ENCODE measurements around the gene DECR2. TPM values are rescaled to one million over a fixed set of nuclear protein-coding genes. Genes with fewer than 3 reads are reported as not detected.

The DECR2 gene
- total and polyA plus RNA-seq, 2 of the 13 experiments (the other 11 are each of a cell fraction or from before 2014, with no cell fraction given) = 36.3 to 44.6 TPM

DNA sequence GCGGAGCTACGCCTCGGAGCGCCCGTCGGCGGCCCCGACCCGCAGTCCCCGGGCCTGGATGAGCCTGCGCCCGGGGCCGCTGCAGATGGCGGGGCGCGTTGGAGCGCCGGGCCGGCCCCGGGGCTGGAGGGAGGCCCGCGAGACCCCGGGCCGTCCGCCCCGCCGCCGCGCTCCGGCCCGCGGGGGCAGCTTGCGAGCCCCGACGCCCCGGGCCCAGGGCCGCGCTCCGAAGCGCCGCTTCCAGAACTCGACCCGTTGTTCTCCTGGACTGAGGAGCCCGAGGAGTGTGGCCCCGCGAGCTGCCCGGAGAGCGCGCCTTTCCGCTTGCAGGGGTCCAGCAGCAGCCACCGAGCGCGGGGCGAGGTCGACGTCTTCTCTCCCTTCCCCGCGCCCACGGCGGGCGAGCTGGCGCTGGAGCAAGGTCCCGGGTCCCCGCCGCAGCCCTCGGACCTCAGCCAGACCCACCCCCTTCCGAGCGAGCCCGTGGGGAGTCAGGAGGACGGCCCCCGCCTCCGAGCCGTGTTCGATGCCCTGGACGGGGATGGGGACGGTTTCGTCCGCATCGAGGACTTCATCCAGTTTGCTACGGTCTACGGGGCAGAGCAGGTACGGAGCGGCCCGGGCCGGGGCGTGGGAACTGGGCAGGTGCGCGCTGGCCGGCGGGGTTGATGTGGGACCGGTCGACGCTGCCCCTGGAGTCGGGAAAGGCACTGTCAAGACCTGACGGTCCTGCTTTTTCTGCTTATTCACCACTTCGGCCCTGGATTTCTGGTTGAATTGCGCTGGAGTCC, 24.6 kb downstream of the DECR2 start (continued):
- TF ChIP-seq SMAD1 (CRISPR knock-in tag; IDR thresholded peaks at IDR 0.05; ENCODE audit: borderline replicate concordance, low read depth) (0 out of 2 replicates have a peak, but pooled peaks have one; percentile 34), U2AF1 (optimal IDR thresholded peaks at IDR 0.05; ENCODE audit: low read depth, low read length) (no peak), ZNF225 (CRISPR knock-in tag; IDR thresholded peaks at IDR 0.05) (0 out of 2 replicates have a peak, but pooled peaks have one; percentile 32), GATA4 (IDR thresholded peaks at IDR 0.05; ENCODE audit: borderline replicate concordance, low read depth) (no peak), TCF7 (IDR thresholded peaks at IDR 0.05; ENCODE audit: low read depth) (no peak), PHF8 (CRISPR knock-in tag; IDR thresholded peaks at IDR 0.05) (peak; percentile 64), ZNF484 (CRISPR knock-in tag; IDR thresholded peaks at IDR 0.05; ENCODE audit: borderline replicate concordance, low read depth) (no peak), SUZ12 (IDR thresholded peaks at IDR 0.05; ENCODE audit: low read depth, low read length) (no peak), ZNF768 (CRISPR knock-in tag; IDR thresholded peaks at IDR 0.05) (0 out of 2 replicates have a peak, but pooled peaks have one; percentile 33), ZNF674 (CRISPR knock-in tag; IDR thresholded peaks at IDR 0.05; ENCODE audit: low read depth) (no peak), ZNF614 (CRISPR knock-in tag; IDR thresholded peaks at IDR 0.05; ENCODE audit: borderline replicate concordance) (peak; percentile 12; the same call in 1 of the 2 replicates), WIZ (CRISPR knock-in tag; IDR thresholded peaks at IDR 0.05) (no peak), ZNF333 (CRISPR knock-in tag; IDR thresholded peaks at IDR 0.05; ENCODE audit: borderline replicate concordance) (peak; percentile 71; the same call in 1 of the 2 replicates), RXRA (CRISPR knock-in tag; IDR thresholded peaks at IDR 0.05) (peak; percentile 36; the same call in 1 of the 2 replicates)
- TF ChIP-seq, protein P1, sequence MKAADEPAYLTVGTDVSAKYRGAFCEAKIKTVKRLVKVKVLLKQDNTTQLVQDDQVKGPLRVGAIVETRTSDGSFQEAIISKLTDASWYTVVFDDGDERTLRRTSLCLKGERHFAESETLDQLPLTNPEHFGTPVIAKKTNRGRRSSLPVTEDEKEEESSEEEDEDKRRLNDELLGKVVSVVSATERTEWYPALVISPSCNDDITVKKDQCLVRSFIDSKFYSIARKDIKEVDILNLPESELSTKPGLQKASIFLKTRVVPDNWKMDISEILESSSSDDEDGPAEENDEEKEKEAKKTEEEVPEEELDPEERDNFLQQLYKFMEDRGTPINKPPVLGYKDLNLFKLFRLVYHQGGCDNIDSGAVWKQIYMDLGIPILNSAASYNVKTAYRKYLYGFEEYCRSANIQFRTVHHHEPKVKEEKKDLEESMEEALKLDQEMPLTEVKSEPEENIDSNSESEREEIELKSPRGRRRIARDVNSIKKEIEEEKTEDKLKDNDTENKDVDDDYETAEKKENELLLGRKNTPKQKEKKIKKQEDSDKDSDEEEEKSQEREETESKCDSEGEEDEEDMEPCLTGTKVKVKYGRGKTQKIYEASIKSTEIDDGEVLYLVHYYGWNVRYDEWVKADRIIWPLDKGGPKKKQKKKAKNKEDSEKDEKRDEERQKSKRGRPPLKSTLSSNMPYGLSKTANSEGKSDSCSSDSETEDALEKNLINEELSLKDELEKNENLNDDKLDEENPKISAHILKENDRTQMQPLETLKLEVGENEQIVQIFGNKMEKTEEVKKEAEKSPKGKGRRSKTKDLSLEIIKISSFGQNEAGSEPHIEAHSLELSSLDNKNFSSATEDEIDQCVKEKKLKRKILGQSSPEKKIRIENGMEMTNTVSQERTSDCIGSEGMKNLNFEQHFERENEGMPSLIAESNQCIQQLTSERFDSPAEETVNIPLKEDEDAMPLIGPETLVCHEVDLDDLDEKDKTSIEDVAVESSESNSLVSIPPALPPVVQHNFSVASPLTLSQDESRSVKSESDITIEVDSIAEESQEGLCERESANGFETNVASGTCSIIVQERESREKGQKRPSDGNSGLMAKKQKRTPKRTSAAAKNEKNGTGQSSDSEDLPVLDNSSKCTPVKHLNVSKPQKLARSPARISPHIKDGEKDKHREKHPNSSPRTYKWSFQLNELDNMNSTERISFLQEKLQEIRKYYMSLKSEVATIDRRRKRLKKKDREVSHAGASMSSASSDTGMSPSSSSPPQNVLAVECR (CRISPR knock-in tag; IDR thresholded peaks at IDR 0.05; ENCODE audit: borderline replicate concordance) = peak; percentile 56
- TF ChIP-seq, protein P2, sequence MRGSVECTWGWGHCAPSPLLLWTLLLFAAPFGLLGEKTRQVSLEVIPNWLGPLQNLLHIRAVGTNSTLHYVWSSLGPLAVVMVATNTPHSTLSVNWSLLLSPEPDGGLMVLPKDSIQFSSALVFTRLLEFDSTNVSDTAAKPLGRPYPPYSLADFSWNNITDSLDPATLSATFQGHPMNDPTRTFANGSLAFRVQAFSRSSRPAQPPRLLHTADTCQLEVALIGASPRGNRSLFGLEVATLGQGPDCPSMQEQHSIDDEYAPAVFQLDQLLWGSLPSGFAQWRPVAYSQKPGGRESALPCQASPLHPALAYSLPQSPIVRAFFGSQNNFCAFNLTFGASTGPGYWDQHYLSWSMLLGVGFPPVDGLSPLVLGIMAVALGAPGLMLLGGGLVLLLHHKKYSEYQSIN (CRISPR knock-in tag; IDR thresholded peaks at IDR 0.05; ENCODE audit: borderline replicate concordance) = no peak
- TF ChIP-seq, protein P3, sequence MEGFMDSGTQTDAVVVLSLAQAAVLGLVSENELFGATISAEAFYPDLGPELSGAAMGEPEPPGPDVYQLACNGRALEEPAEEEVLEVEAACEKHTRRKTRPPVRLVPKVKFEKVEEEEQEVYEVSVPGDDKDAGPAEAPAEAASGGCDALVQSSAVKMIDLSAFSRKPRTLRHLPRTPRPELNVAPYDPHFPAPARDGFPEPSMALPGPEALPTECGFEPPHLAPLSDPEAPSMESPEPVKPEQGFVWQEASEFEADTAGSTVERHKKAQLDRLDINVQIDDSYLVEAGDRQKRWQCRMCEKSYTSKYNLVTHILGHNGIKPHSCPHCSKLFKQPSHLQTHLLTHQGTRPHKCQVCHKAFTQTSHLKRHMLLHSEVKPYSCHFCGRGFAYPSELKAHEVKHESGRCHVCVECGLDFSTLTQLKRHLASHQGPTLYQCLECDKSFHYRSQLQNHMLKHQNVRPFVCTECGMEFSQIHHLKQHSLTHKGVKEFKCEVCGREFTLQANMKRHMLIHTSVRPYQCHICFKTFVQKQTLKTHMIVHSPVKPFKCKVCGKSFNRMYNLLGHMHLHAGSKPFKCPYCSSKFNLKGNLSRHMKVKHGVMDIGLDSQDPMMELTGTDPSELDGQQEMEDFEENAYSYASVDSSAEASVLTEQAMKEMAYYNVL (CRISPR knock-in tag; IDR thresholded peaks at IDR 0.05; ENCODE audit: borderline replicate concordance) = peak; percentile 41; the same call in 1 of the 2 replicates
- TF ChIP-seq, protein P4, sequence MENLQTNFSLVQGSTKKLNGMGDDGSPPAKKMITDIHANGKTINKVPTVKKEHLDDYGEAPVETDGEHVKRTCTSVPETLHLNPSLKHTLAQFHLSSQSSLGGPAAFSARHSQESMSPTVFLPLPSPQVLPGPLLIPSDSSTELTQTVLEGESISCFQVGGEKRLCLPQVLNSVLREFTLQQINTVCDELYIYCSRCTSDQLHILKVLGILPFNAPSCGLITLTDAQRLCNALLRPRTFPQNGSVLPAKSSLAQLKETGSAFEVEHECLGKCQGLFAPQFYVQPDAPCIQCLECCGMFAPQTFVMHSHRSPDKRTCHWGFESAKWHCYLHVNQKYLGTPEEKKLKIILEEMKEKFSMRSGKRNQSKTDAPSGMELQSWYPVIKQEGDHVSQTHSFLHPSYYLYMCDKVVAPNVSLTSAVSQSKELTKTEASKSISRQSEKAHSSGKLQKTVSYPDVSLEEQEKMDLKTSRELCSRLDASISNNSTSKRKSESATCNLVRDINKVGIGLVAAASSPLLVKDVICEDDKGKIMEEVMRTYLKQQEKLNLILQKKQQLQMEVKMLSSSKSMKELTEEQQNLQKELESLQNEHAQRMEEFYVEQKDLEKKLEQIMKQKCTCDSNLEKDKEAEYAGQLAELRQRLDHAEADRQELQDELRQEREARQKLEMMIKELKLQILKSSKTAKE (CRISPR knock-in tag; IDR thresholded peaks at IDR 0.05; ENCODE audit: borderline replicate concordance) = no peak

Measured in HepG2 (cell line).